ENCODE data around the gene NAV1.
A peak's percentile ranks its signal among the peaks of the same experiment; 100 is the strongest.

The NAV1 gene

DNA sequence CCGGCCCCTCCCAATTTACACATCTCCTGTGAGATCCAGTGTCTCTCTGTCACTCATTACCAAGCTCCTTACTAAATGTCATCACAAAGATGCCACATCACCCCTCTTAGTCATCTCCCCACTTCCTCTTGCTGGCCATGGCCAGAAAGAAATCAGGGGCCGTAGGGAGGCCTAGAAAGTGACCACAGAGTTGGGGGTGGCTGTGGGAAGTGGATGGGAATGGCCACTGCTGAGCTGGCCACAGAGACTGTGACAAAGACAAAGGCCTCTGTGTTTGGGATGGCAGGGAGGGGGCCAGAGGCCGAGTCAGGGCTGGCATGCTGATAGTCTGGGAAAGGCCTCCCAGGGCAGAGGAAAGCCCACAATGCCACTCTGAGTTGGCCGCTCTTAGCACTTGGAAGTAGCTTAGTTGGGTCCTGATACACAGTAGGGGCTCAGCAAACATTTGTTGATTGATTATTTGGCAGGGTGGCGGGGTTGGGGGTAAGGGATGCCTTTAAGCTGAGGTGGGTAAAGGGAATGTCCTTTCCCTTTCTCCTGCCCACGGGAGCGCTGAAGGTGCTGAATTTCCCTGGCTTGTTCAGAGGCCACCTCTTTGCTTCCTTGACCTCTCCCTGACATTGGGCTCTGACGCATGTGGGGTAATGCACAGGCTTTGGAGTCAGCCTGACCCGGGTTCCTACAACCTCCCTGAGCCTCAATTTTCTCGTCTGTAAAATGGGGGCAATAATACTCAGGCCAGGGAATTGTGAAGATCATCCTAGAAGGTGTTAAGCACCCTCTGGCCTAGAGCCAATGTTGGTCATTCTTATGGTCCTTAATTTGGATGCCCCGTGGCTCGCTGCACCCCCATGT, 13.2 kb downstream of the NAV1 start:
- no peak for DNase-seq

DNA sequence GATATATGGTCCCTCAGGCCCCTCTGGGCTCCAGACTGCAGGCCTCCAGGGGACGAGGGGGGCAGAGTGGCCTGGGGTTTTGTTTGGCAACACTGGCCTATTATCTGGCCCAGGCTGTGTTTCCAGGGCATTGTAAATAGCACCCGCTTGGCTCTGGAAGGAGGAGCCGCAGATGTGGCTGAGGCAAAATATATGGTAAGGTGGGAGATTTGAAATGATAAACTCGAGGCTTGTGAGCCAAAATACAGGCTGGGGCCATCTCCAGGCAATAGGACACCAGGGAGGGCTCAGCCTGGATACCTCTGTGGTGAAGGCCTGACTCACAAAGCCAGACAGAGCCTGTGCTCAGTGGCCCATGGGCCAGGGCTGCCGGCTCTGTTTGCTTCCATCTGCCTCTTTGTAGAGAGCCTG, 14.0 kb downstream of the NAV1 start:
- no peak for DNase-seq

DNA sequence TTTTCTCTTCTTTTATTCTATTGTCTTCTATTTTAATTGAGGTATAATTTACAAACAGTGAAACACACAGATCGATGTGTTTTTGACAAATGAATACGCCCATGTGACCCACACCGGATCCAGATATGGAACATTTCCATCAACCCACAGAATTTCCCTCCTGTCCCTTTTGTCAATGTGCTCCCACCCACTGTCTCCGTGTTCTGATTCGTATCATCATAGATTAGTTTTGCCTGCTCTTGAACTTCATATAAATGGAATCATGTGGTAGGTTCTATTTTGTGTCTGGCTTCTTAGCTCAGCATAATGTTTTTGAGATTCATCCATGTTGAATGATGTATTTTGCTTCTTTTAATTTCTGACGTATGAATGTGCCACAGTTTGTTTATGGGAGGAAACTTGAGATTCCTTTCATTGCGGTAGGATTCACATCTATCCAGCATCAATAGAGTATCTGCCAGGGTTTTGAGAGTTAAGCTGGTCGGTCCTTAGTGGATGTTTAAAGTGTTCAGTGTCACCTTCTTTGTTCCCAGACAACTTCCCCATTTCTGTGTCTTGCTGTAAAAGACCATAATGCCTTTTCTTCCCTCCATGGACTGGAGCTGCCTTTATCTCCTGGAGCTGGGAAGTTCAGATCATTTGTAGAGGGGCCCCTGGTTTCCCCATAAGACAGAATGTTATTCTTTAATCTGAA, 14.7 kb downstream of the NAV1 start:
- no peak for DNase-seq

DNA sequence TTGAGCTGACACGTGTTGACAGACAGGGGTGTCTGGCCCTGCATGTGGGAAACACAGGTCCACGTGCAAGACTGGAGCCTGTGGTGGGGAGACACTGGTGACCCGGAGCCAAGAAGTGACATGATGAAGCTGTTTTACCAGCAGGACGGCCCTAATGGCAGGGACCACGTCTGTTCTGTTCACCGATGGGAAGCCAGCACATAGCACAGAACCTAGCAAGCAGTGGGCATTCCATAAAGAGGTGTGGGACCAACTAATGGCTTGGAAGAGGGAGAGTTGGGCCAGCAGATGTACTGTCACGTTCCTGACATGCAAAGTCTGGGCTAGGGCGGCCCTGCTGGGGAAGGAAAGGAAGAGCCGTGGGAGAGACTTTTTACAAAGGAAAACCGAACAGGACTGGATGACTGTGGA, 15.3 kb downstream of the NAV1 start:
- no peak for DNase-seq

DNA sequence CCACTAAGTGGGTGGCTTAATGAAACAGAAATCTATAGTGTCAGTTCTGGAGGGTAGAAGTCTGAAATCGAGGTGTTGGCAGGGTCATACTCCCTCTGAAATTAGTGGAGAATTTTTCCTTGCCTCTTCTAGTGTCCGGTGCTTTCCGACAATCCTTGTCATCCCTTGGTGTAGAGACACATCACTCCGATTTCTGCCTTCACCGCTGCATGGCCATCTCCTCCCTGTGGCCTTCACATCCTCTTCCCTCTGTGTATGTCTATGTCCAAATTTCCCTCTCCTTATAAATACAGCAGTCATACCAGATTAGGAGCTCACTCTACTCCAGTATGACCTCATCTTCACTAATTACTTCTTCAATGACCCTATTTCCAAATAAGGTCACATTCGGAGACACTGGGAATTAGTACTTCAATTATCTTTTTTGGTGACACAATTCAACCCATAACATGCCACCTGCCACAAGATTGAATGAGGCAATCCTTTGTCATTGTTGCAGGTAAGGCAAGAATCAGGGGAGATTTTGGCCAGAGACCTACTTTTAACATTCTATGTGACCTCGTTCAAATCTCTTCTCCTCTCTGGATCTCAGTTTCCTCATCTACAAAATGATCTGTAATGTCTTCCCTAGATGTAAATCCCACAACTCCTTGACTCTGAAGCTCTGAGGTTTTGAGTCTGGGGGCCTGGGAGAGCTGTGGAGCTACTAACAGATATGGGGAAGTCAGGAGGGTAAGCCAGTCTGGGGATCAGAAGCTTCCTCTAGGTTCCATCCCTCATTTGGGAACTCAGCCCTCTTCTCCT, 16.1 kb downstream of the NAV1 start:
- DNase-seq: no peak

DNA sequence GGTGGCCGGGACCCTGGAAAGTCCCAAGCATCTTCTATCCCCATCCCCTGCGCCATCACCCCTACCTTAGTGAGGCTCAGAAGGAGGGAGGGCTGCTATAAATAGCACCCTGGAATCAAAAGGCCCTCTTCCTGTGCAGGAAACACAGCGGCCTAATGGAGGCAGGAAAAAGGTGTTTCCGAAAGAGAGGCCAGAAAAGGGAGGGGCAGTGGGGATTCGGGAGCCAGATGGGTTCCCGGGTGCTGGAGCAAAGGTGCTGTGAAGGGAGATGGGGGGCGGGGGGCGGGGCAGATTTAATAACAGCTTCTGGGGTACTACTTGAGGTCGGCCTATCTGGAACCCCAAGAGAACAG, 16.6 kb downstream of the NAV1 start:
- no peak for DNase-seq

DNA sequence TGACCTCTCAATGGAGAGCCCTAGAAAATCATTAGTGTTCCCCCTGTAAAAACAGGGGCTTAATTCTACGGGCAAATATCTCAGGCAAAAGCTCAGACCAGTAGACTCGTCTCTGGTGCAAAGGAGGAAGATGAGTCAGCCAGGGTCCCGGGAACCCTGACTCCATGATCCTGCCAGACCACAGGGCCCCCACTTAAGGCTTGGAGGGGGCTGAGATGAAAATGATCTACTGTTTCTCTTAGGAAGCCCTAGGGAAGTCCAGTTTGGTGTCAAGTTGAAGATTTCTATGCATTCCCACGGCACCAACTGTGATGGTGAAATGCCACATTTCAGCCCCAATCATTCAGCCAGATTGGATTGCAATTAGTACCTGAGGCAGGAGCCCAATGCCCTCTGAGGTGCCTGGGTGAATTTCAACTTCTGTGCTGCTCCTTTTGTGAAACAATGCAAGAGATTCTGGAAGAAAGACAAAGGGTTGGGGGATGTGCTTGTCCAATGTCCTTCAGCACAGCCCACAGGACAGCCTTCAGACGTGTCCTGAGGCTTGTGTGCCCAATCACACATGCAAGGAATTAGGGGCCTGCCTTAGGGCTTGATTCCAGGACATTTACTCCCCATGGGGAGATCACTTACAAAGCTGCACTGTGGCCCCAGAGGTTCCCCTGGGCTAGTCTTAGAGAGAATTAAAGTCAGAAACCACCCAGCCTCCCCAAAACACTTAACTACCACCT, 18.1 kb downstream of the NAV1 start:
- DNase-seq: no peak

DNA sequence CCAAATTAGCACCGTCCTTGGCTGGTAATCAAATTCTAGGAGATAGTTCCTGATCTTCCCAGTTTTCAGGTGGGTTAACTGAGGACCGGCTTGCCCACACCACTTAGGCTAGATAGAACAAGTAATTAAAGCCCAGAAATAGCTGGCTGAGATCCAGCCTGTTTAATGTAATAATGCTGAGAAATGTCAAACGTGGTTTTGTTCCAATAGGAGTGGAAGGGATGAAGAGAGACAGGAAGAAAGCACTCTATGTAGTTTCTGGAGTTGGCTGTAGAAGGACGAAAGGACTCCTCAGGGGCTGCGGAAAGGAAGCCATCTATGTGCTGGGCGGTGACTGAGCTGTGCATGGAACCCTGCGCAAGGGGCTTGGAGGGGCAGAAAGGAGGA, 18.6 kb downstream of the NAV1 start:
- no peak for DNase-seq

DNA sequence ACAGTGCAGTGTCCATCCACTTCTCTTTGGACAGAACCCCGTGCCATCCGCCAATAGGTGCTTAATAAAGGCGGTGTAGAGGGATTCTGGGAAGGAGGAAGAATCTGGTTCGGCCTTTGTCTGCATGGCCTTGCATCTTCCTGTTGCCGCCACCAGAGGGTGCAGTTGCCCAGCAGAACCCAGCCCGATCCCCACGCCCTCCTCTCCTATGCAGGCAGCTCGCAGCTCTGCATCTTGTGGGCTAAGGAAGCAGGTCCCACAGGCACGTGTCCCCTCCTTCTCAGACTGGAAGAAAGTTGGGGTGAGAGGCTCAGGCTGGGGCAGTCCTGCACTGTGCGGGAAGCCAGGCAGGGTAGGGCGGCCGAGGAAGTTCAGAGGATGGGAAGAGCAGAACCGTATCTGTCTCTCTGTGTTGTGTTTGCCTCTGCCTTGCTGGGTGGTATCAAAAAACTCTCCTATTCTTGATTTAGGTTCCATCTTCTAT, 20.8 kb downstream of the NAV1 start:
- DNase-seq: peak; percentile 50

DNA sequence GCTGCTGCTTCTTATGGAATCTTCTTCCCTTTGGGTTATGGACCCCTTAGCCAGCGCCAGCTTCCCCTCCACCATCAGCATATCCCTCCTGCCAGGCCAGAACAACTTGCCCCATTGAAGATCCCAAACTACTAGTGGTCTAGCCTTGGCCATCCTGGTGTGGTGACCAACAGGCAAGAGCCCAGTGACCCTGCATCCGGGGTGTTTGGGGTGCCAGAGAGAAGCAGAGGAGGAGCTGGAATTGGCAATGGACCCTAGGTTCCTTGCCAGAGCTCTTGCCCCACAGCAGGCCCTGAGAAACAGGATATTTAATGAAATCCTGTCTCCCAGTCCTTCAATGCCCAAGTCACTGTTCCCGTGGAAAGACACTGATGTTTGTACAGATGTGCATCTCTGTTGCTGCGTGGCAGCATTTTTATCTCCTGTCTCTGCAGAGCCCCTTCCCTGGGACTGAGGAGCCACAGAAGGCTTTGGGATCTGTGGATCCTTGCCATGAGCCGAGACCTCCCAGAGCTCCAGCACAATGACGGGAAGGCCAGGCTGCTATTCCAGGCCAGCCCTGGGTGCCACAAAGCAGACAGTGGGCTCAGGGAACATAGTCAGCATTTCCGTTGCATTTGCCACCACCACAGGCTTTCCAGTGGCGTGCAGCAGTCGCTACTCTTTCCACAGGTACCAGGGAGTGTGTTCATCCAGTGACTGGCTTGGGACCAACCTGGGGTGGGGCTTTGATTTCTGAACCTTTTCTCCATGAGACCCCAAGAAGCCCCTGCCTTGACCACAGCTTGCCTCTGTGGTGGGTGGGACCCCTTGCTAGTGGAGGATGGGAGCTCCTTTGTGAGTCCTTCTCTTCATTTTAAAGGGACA, 21.6 kb downstream of the NAV1 start:
- DNase-seq: no peak

DNA sequence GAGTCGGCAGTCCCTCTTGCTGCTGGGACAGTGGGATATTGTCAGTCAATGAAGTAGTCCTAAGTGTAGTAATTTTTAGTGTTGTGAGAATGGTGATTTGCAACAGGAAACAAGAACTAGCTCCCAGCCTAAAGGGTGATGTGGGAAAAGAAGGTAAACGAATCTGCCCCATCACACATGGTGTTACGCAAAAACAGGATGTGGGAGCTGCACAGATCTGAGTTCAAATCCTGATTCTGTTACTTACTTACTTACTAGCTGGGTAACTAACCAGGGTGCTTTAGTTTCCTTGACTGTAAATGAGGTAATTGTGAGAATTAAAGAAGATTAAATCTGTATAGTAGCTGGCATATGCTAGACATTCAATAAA, 22.3 kb downstream of the NAV1 start:
- no peak for DNase-seq

DNA sequence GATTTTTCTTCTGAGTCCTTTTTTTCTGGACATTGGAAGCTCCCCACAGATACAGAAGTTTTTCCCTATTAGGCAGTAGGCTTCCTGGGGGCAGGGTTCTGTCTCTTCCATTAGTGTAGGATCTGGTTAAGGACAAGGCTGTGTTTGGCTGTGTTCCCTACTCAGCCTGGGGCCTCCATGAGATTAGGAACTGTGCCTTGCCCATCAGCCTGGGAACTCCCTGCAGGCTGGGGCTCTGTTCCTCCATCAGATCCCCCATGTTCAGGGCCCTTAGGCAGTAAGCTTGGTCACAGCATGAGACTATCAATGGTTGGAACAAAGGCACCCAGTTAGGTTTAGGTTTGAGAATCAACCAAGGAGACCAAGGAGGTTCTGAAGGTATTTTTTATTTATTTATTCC, 22.7 kb downstream of the NAV1 start:
- no peak for DNase-seq

DNA sequence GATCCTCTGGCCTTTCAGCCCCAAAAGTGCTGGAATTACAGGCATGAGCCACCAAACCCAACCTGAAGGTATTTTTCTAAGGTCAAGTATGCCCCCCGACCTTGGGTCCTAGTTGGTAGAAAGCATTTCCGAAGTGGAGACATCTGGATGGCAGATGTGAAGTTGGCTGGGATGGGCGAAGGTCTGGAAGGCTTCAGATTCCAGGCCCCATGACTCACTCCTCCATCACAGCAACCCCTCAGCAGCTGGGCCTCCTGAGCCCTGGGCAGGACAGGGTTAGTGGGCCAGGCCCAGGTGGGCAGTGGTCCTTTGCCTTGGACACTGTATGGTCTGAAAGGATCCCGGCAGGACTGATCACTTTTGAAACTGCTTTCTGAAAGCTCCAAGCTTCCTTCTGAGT, 23.3 kb downstream of the NAV1 start:
- no peak for DNase-seq

DNA sequence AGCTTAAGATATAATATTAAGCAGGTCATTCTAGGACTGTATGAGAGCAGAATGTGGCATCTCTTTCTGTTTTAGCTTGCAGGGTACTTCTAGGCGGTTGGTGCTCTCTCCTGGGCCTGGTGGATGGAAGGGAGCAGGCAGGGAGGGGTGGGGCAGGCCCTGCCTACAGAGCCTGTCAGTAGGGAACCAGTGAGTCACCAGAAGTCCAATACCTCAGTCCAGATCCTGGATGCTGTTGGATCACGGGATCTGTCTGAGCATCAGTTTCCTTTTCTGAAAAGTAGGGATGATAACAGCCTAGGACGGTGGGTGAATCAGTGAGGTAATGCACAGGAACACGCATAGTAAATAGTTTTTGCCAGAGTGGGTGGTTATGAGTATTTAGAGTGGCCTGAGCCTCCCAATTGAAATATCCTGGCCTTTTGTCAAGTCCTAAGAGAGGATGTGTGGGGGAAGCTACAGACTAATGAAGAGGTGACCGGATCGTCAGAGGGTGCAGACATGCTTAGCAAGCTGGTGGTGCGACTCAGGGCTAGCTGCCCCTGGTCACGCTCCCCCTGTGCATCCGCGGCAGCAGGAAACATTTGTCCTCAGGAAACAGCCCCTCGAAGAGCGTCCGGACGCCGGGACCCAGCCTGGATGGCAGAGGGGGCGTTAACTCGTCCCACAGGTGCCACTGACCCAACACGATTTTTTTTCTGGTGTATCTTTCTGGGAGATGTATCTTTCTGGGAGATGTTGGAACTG, 23.9 kb downstream of the NAV1 start:
- DNase-seq: no peak

DNA sequence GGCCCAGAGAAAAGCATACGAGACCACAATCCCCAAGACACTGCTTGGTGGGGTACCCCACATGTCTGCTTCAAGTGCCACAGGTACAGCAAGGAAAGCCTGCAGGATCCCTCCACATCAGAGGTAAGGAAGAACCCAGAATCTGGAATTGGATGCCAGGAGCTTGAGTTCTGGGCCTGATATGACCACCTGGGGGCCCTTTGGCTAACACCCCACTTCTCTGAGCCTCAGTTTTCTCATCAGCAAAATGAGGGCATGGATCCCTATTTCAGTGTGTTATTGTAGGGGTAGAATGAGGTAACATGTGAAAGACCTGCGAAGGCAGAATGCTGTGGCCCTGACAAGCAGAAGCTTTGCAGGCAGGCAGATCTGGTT, 24.5 kb downstream of the NAV1 start:
- DNase-seq: no peak

DNA sequence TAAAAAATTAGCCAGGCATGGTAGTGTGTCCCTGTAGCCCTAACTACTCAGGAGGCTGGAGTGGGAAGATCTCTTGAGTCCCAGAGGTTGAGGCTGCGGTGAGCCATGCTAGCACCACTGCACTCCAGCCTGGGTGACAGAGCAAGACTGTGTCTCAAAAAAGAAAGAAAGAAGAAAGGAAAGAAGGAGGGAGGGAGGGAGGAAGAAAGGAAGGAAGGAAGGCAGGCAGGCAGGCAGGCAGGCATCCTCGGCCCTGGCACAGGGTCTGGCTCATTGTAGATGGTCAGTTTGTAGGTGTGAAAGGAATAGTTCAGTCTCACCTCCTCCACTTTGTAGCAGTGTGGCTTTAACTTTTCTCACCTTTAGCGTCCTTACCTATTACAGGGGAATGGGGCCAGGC, 25.0 kb downstream of the NAV1 start:
- DNase-seq: no peak

DNA sequence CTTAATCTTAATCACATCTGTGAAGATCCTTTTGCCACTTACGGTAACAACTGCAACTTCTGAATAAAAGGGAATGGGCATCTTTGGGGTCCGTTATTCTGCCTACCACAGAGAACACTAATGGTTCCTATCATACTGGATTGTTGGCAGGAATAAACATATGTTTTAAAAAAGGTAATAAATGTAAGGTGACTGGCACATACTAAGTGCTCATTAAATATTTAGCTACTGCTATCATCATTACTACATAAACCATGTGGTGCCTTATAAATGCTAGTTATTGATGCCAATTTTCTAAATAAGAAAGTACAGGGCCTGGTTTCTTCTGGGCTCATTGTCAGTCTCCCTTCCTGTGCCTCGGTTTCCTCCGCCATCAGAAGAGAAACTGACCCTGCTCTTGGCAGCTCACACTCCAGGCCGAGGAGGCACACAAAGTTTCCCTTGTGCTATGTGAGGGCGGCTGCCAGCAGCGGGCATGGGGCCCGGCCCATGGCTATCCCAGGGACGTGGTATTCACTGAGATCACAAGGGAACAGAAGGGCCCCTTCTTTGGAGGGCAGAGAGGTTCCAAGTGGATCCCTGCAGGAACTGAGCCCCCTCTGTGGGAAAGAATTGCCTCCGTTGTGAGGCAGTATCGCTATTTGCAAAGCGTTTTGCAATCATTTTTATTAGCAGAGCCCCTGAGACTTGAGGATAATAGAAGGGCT, 26.2 kb downstream of the NAV1 start:
- DNase-seq: no peak

DNA sequence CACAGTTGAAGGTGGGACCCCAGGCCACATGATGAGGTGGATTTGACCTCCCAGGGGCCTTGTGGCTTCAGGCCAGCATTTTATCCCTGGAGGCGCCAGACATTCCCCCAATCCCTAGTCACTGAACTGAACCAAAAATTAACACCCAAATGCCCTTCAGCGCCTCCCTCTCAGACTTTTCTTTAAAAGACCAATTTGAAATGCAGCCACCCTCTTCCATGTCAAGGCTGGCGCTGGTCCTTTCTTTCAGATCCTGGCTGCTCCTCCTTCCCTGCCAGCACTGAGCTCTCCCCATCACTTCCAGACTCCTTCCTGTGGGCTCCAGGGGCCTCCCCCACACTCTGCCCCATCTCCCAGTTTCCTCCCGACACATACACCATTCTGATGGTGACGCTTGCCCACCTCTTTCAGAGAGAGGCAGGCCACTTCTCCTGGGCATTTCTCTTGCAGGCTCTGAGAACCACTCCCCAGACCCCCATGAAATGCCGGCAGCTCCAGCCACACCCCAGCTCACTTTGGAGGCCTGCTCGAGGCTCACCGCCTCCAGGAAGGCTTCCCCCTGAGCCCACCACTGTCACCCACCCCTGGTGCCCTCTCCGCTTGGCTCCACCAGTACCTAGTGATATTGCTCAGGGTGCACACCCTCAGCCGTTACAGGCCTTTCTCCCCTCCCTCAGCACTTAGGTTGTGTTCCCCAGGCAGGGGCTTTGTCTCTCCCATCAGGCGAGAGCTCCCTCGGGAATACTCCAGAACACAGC, 27.0 kb downstream of the NAV1 start:
- DNase-seq: no peak

DNA sequence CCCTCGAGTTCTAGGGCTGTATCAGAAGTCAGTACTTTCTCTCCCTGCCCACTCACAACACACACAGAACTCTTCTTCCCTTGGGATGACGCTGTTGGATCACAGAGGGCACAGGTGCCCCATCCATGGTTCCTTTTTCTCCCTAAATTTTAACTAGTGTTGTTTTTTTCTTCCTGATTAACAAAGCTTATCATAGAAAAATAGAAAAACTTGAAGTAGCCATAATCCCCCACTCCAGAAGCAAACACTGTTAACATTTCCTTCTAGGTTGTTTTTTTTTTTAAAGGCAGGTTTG, 27.5 kb downstream of the NAV1 start:
- no peak for DNase-seq
